ENCODE data around the gene ABAT.
"Not testable (repeated sequence)": the region's sequence is repeated elsewhere in the genome, so short reads cannot be mapped to it uniquely, and the experiment has no call there.

Gene ABAT

GRCh38 chr16:8727131-8727806 is 52.9 kb downstream of the ABAT start:
- Mint-ChIP-seq H3K27ac (no peak overlapping the region), H3K4me3 (no peak overlapping the region), H3K27me3 (ENCODE audit: low read depth) (no peaks in the 10 kb centered on the region), H3K4me1 (ENCODE audit: low read depth) (peaks cover 8% of the 10 kb centered on the region), H3K9me3 (no peaks in the 10 kb centered on the region), H3K36me3 (ENCODE audit: low read depth) (no peaks in the 10 kb centered on the region)

GRCh38 chr16:8727857-8728618 is 53.6 kb downstream of the ABAT start:
- Mint-ChIP-seq H3K9me3 (no peaks in the 10 kb centered on the region), H3K4me1 (ENCODE audit: low read depth) (peaks cover 8% of the 10 kb centered on the region), H3K36me3 (ENCODE audit: low read depth) (no peaks in the 10 kb centered on the region), H3K27ac (no peak overlapping the region), H3K27me3 (ENCODE audit: low read depth) (no peaks in the 10 kb centered on the region), H3K4me3 (no peak overlapping the region)

- Mint-ChIP-seq H3K27ac (no peak overlapping the region), H3K27me3 (ENCODE audit: low read depth) (no peaks in the 10 kb centered on the region), H3K4me1 (ENCODE audit: low read depth) (peaks cover 8% of the 10 kb centered on the region), H3K9me3 (peaks cover 5% of the 10 kb centered on the region), H3K4me3 (no peak overlapping the region), H3K36me3 (ENCODE audit: low read depth) (no peaks in the 10 kb centered on the region)
Observed at GRCh38 chr16:8729779-8730334, 55.4 kb downstream of the ABAT start.

- Mint-ChIP-seq H3K4me1 (ENCODE audit: low read depth) (peaks cover 8% of the 10 kb centered on the region), H3K9me3 (peaks cover 5% of the 10 kb centered on the region), H3K27ac (no peak overlapping the region), H3K4me3 (no peak overlapping the region), H3K27me3 (ENCODE audit: low read depth) (no peaks in the 10 kb centered on the region), H3K36me3 (ENCODE audit: low read depth) (no peaks in the 10 kb centered on the region)
Observed at GRCh38 chr16:8730335-8730915, 56.0 kb downstream of the ABAT start.

- H3K9me3 Mint-ChIP-seq = peaks cover 5% of the 10 kb centered on the region
- no peaks in the 10 kb centered on the region for H3K27me3 Mint-ChIP-seq (ENCODE audit: low read depth)
- H3K36me3 Mint-ChIP-seq (ENCODE audit: low read depth) = no peaks in the 10 kb centered on the region
- H3K4me3 Mint-ChIP-seq = no peak overlapping the region
- H3K4me1 Mint-ChIP-seq (ENCODE audit: low read depth) = peaks cover 8% of the 10 kb centered on the region
- H3K27ac Mint-ChIP-seq = no peak overlapping the region
Observed at GRCh38 chr16:8733849-8734540, 59.6 kb downstream of the ABAT start.

GRCh38 chr16:8735574-8735973 is 61.2 kb downstream of the ABAT start:
- H3K9me3 Mint-ChIP-seq = peaks cover 5% of the 10 kb centered on the region
- H3K27me3 Mint-ChIP-seq (ENCODE audit: low read depth) = no peaks in the 10 kb centered on the region

GRCh38 chr16:8736123-8736668 is 61.8 kb downstream of the ABAT start:
- no peak overlapping the region for H3K27ac Mint-ChIP-seq
- no peaks in the 10 kb centered on the region for H3K36me3 Mint-ChIP-seq (ENCODE audit: low read depth)
- H3K27me3 Mint-ChIP-seq (ENCODE audit: low read depth) = no peaks in the 10 kb centered on the region
- peaks cover 5% of the 10 kb centered on the region for H3K9me3 Mint-ChIP-seq
- H3K4me1 Mint-ChIP-seq (ENCODE audit: low read depth) = no peaks in the 10 kb centered on the region
- no peak overlapping the region for H3K4me3 Mint-ChIP-seq

More at GRCh38 chr16:8735574-8735973, 61.2 kb downstream of the ABAT start:
- Mint-ChIP-seq H3K4me1 (ENCODE audit: low read depth) (no peaks in the 10 kb centered on the region), H3K4me3 (no peak overlapping the region), H3K27ac (no peak overlapping the region), H3K36me3 (ENCODE audit: low read depth) (no peaks in the 10 kb centered on the region)

- no peak overlapping the region for H3K27ac Mint-ChIP-seq
- no peaks in the 10 kb centered on the region for H3K27me3 Mint-ChIP-seq (ENCODE audit: low read depth)
- H3K4me1 Mint-ChIP-seq (ENCODE audit: low read depth) = no peaks in the 10 kb centered on the region
- H3K36me3 Mint-ChIP-seq (ENCODE audit: low read depth) = no peaks in the 10 kb centered on the region
- H3K4me3 Mint-ChIP-seq = no peak overlapping the region
- peaks cover under 1% of the 10 kb centered on the region for H3K9me3 Mint-ChIP-seq
Observed at GRCh38 chr16:8739151-8739550, 64.7 kb downstream of the ABAT start.

- H3K36me3 Mint-ChIP-seq (ENCODE audit: low read depth) = no peaks in the 10 kb centered on the region
- H3K27me3 Mint-ChIP-seq (ENCODE audit: low read depth) = no peaks in the 10 kb centered on the region
- H3K4me1 Mint-ChIP-seq (ENCODE audit: low read depth) = no peaks in the 10 kb centered on the region
- H3K4me3 Mint-ChIP-seq = no peak overlapping the region
- H3K9me3 Mint-ChIP-seq = no peaks in the 10 kb centered on the region
- H3K27ac Mint-ChIP-seq = no peak overlapping the region
Observed at GRCh38 chr16:8739989-8740704, 65.7 kb downstream of the ABAT start.

- Mint-ChIP-seq H3K9me3 (no peaks in the 10 kb centered on the region), H3K27me3 (ENCODE audit: low read depth) (no peaks in the 10 kb centered on the region), H3K4me1 (ENCODE audit: low read depth) (no peaks in the 10 kb centered on the region), H3K27ac (no peak overlapping the region), H3K36me3 (ENCODE audit: low read depth) (no peaks in the 10 kb centered on the region), H3K4me3 (no peak overlapping the region)
Observed at GRCh38 chr16:8740775-8741355, 66.4 kb downstream of the ABAT start.

- Mint-ChIP-seq H3K4me3 (no peak overlapping the region), H3K4me1 (ENCODE audit: low read depth) (no peaks in the 10 kb centered on the region), H3K36me3 (ENCODE audit: low read depth) (no peaks in the 10 kb centered on the region), H3K27ac (no peak overlapping the region), H3K27me3 (ENCODE audit: low read depth) (no peaks in the 10 kb centered on the region), H3K9me3 (no peaks in the 10 kb centered on the region)
Observed at GRCh38 chr16:8741636-8742035, 67.2 kb downstream of the ABAT start.

- Mint-ChIP-seq H3K9me3 (no peaks in the 10 kb centered on the region), H3K36me3 (ENCODE audit: low read depth) (no peaks in the 10 kb centered on the region), H3K4me1 (ENCODE audit: low read depth) (no peaks in the 10 kb centered on the region), H3K4me3 (no peak overlapping the region), H3K27me3 (ENCODE audit: low read depth) (no peaks in the 10 kb centered on the region), H3K27ac (peak overlapping the region; percentile 22)
Observed at GRCh38 chr16:8742068-8742467, 67.7 kb downstream of the ABAT start.

- H3K27me3 Mint-ChIP-seq (ENCODE audit: low read depth); H3K4me1 Mint-ChIP-seq (ENCODE audit: low read depth); H3K36me3 Mint-ChIP-seq (ENCODE audit: low read depth); H3K4me3 Mint-ChIP-seq; H3K27ac Mint-ChIP-seq; H3K9me3 Mint-ChIP-seq: not testable (repeated sequence)
Observed at GRCh38 chr16:8748944-8749343, 74.5 kb downstream of the ABAT start.

Measured in T-helper 1 cell treated with Interleukin-12 subunit alpha and Interleukin-12 subunit beta and Interleukin-4 antibody, amounts not matched to agents 30 μg/mL and 1 μg/mL, for 36 hours (primary cell).